Measurements from ENCODE around the gene MGST1.

DNA sequence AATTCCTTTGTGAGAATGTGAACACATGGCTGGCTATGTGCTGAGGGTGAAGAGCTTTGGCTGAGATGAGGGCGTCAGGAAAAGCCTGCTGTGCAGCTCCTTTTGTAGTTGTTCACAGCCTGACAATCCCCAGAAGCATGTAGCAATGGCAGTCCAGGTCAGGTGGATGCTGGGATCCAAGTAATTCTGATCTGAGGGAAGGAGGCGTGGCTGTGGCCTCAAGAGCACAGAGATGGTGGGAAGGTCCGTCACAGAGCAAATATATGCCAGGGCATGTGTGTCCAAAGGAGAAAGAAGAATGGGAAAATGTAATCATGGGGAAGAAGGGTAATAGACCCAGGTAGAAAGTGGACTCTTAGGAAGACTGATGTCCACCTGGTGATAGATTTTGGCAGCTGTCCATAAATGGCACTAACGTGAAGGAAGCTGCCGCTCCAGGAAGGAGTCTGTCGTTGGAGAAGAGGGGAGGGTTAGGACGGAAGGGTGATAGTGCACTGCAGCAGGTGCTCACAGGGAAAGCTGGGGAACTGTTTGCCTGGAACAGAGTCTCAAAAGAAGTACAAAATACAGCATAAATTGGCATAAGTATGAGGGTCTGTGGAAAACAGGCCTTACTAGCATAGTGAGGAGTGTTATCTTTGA is 13.8 kb downstream of the MGST1 start:
- no peak for TF ChIP-seq POLR2A (IDR thresholded peaks at IDR 0.05)
- TF ChIP-seq, protein P1, sequence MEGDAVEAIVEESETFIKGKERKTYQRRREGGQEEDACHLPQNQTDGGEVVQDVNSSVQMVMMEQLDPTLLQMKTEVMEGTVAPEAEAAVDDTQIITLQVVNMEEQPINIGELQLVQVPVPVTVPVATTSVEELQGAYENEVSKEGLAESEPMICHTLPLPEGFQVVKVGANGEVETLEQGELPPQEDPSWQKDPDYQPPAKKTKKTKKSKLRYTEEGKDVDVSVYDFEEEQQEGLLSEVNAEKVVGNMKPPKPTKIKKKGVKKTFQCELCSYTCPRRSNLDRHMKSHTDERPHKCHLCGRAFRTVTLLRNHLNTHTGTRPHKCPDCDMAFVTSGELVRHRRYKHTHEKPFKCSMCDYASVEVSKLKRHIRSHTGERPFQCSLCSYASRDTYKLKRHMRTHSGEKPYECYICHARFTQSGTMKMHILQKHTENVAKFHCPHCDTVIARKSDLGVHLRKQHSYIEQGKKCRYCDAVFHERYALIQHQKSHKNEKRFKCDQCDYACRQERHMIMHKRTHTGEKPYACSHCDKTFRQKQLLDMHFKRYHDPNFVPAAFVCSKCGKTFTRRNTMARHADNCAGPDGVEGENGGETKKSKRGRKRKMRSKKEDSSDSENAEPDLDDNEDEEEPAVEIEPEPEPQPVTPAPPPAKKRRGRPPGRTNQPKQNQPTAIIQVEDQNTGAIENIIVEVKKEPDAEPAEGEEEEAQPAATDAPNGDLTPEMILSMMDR (IDR thresholded peaks at IDR 0.05) = no peak

All from body of pancreas (tissue), 4 donors.